ENCODE results near the gene VPS13D.

Gene VPS13D

DNA sequence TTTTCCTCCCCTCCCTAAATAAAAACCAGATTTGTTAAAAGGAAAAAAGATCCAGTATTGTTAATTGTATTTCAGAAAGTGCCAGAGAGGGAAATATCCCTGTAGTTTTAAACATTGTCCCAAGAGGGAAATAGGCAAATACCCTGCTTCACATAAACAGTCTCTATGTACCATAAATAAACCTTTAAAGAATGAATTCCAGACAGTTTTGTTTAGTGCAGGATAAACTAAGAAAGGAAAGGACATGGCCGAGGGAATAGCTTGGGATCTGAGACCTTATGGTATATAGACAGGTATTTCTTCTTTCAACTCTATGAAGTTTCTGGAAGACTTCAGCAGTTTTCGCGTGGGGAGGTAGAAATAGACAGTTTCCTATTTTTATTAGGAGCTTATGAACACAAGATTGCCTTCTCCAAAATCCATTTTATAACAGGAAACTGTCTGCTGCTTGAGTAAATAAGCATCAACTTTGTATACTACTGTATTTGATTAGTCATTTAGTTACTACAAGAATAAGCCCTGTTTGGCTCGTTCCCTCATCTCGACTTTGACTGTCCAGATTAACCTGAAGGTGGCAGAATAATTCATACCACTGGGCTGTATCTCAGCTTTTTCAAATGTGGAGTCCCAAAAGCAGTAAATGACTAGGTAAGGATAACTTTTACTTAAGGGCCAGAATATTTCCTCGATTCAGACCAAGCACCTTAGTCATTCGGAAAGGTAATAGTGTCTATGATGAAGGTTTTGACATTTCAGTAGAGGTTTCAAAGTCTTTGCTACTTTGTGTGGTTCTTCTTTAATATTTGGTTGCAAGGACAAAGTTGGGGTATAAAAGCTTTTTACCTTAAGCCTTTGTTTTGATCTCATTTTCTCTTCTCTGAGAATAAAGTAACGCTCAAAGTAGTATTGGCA, 177.5 kb downstream of the VPS13D start:
- no peak for DNase-seq

DNA sequence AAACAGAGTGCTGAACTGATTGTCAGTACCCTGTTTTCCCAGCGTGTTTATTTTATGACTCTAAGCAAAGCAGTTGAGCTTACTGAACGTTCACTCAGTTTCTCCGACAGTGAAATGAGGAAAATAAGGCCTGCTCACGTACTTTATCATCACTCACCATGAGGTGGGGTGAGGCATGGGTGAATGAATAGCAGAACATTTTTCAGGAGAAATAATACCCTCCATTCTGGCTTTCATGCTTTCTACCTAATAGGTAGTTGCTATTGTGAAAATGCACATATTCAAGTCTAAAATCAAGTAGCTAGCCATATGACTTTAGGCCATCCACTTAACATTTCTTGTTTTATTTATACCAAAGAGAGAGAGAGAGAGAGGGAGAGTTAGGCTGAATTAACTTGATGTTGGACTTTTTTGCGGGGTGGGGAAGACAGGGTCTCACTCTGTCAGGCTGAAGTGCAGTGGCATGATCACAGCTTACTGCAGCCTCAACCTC, 178.2 kb downstream of the VPS13D start:
- DNase-seq: no peak

DNA sequence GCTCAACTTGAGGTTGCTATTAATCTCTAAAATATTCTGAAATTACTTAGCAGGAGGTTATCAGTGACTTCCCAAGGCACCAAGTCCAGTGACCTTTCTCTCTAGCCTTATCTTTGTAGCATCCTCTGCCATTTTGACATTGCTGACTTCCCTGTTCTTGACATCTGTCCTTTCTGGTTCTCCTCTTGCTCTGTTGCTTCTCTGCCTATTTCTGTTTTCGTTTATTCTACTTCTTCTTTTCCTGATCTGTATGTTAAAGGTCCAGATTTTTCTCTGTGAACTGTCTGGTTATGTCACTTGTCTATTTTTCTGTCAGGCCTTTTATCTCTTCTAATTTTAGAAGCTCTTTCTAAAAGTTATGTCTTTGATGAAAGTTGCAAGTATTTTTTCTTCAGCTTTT, 178.8 kb downstream of the VPS13D start:
- no peak for DNase-seq

DNA sequence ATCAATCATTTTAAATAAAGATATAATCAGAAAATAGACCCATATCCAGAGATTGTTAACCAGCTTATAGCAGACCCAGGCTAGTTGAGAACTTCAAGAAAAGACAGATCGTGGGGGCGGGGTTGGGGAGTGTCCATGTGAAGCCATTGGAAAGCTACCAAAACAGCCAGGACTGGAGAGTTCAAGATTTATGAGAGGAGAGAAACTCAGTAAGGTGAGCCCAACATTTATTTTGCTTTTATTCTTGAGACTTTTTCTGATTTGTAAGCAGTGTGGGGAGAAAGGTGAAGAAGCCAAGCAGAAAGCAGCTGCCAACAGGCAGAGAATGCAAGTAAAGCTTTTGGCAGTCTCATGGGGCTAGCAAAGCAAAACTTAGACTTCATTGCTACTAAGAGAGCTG, 179.9 kb downstream of the VPS13D start:
- DNase-seq: no peak

DNA sequence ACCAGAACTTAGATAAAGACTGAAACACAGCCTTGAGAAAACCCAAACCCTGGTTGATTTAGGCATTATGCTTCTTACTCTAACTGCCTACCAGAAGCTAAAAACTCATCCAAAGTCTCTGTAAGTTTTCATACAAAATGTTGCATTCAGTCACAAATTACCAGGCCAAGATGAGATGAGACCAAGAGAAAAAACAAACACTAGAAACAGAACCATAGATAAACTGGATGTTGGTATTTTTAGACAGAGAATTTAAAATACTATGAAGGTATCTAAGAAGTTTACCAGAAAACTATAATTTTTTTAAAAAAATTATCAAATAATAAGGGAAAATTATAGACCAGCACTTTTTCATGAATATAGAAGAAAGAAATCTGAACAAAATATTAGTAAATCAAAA, 180.5 kb downstream of the VPS13D start:
- no peak for DNase-seq

DNA sequence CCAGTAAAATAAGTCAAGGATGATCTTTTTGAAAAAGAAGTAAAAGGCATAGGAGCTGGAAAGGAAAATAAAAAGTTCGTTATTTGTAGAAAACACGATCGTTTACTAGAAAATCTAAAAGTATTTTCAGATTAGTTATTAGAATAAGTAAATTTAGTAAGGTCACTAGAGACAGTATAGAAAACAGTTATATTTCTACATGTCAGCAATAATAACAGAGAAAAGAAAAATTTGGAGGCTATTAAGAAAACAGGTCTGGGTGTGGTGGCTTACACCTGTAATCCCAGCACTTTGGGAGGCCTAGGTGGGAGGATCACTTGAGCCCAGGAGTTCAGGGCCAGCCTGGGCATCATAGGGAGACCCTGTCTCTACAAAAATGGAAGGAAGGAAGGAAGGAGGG, 181.3 kb downstream of the VPS13D start:
- no peak for DNase-seq

DNA sequence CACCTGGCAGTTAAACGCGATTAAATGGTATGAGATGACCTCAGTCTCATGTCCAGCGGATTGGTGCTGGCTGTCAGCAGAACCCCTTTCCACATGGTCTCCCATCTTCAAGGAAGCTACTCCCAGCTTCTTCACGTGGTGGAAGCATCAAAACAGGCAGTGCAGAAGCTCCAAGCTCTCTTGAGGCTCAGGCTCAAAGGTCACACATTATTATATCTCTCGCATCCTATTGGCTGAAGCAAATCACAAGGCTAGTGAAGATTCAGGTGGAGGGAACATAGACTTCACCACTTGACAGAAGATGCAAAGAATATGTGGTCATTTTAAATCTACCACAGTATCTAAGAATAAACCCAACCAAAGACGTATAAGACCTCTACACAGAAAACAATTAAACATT, 181.9 kb downstream of the VPS13D start:
- DNase-seq: no peak

DNA sequence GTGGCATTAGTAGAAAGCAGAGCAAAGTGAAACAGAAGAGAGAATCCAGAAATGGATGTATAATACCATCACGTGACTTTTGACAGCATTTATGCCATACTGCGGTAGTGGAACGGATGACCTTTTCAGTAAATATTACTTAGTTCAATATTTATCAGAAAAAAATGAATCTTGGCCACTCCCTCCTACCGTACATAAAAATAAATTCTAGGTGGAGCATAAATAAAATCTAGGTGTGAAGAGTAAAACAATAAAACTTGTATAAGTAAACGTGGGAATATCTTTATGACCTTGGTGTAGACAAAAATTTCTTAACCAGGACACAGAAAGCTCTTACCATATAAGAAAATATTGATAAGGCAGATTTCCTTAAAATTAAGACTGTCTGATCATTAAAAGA, 182.6 kb downstream of the VPS13D start:
- DNase-seq: no peak

DNA sequence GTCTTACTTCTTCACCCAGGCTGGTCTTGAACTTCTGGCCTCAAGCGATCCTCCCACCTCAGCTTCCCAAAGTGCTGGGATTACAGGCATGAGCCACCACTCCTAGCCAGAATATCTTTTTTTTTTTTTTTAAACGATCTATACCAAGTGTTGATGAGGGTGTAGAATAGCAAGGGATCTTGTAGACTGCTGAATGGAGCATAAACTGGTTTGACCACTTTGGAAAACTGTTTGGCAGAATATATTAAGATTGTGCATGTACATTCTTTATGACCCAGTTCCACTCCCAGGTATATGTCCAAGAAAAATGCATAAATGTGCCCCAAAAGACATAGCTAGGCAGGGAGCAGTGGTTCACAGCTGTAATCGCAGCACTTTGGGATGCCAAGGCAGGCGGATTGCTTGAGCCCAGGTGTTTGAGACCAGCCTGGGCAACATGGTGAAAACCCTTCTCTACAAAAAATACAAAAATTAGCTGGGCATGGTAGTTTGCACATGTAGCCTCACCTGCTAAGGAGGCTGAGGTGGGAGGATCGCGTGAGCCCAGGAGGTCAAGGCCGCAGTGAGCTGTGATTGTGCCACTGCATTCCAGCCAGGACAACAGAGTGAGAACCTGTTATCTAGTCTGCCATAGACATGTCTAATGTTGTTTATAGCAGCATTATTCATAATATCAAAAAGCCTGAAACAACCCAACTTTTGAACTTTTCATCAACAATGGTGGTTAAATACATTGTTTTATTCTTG, 184.0 kb downstream of the VPS13D start:
- DNase-seq: no peak

DNA sequence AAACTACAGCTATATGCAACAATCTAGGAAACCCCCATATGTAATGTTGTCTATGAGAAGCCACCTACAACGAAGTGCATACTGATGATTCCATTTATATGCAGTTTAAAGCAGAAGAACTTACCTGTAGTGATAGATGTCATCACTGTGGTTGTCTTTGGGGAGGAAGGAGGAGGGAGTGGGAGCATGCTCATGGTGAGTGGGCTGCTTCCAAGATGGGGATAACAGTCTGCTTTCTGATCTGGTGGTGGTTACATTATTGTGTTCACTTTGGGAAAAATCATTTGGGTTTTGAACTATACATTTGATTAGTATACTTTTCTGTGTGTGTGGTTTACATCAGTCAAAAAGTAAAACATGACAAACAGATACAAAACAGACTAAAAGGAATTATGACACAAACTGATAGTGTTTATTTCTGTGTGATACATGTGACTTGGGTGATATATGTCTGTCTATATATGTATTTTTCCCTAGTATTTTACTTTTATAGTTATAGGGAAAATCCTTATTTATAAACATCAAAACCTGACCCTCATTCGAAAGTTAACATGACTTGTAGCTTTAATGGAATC, 184.7 kb downstream of the VPS13D start:
- no peak for DNase-seq

DNA sequence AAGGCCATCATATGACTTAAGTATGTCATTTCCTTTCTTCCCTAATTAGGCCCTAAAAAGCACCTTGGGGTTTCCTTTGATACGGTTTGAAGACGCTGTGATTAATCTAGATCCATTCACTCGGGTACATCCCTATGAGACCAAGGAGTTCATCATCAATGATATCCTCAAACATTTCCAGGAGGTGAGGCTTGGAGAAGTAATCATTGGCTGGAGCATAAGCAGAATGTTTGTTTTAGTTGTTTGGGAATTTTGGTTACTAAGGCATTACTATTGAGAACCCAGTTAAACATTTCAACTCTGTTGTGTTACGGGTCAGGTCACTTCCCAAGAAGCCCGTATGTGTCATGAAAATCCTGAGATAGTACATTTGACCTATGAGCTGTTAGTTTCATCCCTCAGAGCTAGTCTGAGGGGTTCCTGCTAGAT, 185.2 kb downstream of the VPS13D start:
- DNase-seq: no peak

DNA sequence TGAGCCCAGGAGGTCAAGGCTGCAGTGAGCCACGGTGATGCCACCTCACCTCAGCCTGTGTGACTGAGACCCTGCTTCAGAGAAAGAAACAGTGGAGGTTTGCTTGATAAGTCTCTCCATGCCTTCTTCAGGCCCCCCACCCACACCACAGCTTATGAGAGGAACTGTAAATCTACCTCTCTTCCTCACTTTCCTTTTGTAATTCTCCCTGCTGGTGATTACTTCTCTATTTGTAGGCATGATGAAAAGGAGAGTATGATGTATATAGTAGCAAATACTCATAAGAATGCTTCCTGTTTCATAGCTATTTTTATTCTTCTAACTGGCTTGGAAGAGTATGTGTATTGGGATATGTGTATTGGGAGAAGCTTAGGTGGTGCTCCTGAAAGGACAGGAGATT, 186.3 kb downstream of the VPS13D start:
- no peak for DNase-seq

DNA sequence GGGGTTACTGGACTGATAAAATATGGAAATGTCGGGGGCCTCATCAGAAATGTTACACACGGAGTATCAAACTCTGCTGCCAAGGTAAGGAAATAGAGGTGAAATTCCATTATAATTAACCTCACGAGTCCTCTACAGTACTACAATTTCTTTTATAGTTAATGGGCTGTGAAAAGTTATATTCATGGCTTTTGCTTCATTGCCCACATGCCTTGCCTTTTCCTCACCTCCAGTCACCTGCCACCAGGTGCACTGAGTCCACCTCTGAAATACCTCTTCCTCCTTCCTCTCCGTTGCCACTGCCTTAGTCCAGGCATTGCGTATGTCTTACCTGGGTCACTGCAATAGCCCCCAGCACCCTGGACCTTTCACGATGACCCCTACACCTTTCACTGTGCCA, 186.9 kb downstream of the VPS13D start:
- no peak for DNase-seq

DNA sequence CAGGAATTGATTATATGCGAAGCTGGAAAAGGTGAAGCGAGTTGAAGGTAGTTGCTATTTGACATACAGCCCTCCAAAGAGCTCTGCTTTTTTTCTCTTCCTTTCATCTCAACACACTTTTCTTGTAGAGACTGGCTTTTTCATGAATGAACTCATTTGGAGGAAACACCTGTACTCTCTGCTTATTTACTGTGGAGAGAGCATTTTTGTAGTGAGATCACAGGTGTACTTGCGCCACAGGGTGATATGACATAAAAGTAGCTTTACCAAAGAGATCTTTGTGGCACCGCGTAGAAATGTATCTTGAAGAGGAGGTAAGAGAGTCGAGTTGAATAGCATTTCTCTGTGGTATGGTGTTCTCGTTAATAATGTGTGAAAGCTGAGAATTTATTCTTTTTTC, 187.6 kb downstream of the VPS13D start:
- no peak for DNase-seq

DNA sequence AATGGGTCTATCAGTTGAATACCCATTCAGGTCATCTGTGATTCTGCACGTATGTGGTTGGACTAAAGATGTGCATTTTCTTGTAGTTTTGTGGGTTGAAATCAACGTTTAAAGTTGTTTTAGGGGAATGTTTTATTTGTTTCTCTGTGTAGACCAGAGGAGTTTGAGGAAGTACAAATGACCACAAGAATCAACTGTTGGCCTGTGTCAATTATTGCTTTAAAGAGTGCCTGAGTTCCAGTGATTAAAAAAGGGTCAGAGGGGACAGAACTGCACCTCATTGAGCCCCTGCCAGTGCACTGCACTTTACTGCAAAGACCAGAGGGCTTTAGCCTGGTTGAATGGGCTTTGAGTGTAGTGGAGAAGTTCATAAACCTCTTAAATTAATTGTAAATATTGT, 190.3 kb downstream of the VPS13D start:
- DNase-seq: no peak

DNA sequence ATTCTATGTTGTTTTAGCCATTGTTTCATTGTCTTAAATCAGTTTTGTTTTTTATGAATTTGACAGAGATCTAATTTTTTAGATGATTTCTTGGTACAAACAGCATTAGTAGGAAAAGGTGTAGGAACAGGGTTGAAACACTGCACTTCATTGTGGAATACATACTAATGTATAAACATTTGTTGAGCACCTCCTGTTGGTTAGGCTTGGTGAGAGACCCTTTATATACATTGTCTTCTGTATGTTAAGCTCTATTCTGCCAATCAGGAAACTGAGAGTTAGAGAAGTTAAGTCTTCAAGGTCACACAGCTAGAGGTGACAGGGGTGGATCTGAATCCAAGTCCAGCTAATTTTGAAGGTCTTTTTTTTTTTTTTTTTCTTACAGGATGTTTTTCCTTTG, 192.7 kb downstream of the VPS13D start:
- no peak for DNase-seq

DNA sequence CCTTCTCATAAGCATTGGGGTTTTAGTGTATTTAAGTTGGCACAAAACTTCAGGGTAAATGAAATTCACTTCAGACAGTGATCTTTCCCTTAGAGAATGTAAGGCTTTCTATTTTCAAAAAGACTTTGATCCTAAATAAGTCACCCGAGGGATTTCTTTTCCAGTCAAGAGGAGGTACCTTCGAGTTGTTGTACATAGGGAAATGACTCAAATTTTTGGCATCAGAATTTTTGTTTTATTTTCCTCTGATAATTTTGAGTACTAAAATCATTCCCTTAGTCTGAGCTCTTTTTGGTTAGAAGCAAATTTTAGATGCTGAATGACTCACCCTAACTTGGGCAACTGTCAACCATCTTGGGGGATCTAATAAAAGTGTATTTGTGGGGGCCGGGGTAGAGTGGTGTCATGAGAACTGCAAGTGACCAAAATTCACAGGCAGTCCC, 194.3 kb downstream of the VPS13D start:
- no peak for DNase-seq

DNA sequence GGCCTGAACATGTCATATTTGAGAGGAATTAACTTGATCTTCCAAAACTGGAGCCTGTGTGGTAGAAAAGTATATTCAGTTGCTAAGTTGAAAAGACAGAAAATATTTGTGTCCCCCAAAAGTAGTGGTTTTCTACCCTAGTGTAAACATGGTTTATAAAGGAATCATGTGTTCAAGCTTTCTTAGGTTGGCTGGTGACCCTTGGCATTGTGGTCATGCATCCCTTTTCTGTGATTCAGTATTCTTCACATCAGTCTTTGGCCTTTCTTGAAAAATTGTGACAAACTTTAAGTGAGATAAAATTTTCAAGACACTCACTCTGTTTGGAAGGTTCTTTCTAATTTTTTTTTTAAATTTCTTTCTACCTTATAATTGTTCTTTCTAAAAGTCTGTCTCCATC, 195.0 kb downstream of the VPS13D start:
- no peak for DNase-seq

DNA sequence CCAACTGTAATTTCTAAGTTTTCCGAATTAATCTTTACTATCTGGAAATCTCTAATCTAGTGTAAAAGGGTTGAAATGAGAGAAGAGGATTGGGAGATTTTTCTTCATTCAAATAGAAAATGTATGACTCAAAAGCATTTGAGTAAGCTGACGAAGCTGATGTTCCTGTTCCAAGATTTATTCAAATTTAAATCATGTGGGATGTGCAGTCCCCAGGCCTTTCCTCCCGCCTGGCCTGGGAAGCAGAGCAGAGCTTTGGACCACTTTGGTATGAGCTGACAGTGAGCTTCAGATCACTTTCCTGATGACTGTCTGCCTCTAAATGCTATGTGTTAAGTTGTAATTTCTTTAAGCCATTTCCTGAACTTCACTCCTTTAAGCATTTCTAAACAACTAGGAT, 196.2 kb downstream of the VPS13D start:
- DNase-seq: no peak

DNA sequence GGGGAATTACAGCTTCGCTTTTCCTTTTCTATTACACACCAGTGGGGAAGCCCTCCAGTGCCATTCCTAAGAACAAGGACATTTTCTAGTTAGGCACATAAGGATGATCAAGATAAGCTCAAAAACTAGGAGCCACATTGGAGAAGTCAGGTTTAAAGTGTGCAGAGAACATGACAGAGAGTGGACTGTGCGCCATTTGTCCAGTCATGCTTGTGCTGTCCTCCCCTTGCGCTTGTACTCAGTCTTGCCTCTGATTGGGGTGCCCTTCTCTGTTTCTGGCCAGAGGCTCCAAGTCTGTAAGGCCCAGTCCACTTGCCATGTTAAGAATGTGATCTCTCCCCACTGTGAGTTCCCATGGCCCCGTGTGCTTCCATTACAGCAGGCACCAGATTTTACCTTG, 198.5 kb downstream of the VPS13D start:
- no peak for DNase-seq

DNA sequence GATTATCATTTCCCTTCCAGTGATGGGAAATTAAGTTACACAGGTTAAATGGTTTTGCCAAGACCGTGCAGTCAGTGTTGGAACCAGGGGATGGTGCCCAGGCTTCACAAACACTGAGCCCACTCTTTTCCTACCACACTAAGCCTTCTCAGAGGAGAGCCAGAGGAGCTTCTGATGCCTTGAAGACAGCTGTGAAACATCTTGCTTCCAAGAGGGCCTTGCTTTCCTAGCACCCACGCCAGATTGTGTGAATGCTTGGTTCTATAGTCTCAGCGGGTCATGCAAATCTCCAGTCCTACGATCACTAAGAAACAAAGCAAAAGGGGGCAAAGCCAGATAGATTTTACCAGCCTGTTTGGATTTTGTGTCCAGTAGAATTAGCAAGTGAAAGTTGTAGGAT, 200.7 kb downstream of the VPS13D start:
- no peak for DNase-seq

DNA sequence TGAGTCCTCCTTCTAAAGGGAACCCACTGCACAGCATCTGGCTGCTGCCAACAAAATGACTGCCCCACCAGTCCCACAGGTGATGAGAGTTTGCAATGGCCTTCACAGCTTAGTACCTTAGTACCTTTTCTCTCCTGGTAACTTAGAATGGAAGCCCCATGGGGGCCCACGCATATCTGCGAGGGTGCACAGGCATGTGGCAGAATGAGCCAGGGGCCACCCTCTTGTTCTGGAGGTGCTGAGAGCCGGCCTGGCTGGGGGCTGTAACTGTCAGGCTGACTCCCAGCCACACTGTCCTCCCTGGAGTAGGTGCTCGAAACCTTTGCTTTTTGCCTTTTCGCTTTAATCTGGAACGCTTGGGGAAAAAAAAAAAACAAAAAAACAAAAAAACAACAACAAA, 203.1 kb downstream of the VPS13D start:
- no peak for DNase-seq

DNA sequence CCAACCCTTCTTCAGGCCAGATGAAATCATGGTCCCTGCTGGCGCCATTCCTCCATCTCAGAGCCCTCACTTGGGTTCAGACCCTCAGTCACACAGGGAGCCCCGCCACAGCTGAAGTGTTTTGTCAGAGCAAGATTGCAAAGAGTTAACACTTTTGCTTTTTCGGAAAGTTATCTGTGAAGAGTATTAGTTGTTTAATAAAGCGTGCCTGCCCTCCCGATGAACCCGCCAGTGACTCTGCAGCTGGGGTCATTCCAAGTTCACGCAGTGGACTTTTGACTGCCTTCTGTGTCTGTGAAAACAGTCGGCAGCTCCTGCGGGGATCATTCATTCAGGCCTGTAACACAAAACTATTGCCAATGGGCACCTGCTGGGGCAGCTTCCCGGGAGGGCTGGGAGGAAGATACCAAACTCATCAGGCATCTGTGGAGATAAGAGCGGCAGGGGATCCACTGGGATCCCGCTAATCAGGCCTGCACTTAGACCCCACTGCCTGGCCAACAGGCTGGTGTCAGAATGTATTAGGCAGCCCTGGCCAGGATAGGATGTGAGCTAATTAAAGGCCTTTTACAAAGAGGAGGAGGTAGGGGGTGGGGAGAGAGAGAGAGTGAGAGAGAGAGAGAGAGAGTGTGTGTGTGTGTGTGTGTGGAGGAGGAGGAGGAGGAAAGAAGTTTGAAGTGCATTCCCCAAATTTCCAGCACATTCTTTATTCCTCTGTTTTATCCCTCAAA, 203.7 kb downstream of the VPS13D start:
- no peak for DNase-seq
